Raji (cell line): ENCODE measurements around the gene ZNF454.

ENCODE experiments used
- POLR2A ChIP-seq: IDR thresholded peaks from 2 replicates; pipeline ENCODE4 v1.6.1; 2011; ENCODE audit warnings: low read depth, low read length, control low read depth; ENCODE audit not compliant: insufficient read depth

ZNF454 gene

GRCh38 chr5:178988436-178989220 is 47.6 kb downstream of the ZNF454 start:
- TF ChIP-seq POLR2A, result no peak

- no peak for TF ChIP-seq POLR2A
These were observed 48.3 kb downstream of the ZNF454 start for GRCh38 chr5:178989311-178989710.

- TF ChIP-seq POLR2A, result no peak
These were observed 49.5 kb downstream of the ZNF454 start for GRCh38 chr5:178990491-178990890.

- TF ChIP-seq POLR2A, result no peak
These were observed 50.5 kb downstream of the ZNF454 start for GRCh38 chr5:178991190-178992145.

- no peak for TF ChIP-seq POLR2A
These were observed 51.4 kb downstream of the ZNF454 start for GRCh38 chr5:178992291-178992895.

- no peak for TF ChIP-seq POLR2A
These were observed 52.3 kb downstream of the ZNF454 start for GRCh38 chr5:178993236-178993765.

- no peak for TF ChIP-seq POLR2A
These were observed 53.1 kb downstream of the ZNF454 start for GRCh38 chr5:178993955-178994579.

GRCh38 chr5:178994580-178995340 is 53.8 kb downstream of the ZNF454 start, which contains the start of gene GRM6:
TSS of gene GRM6 (minus strand) at chr5:178995320. CDS start at chr5:178994944, 376 bp downstream.
- no peak for TF ChIP-seq POLR2A

GRCh38 chr5:178995341-178995690 is 54.3 kb downstream of the ZNF454 start:
- TF ChIP-seq POLR2A, result no peak

- no peak for TF ChIP-seq POLR2A
These were observed 55.2 kb downstream of the ZNF454 start for GRCh38 chr5:178996156-178996555.

- no peak for TF ChIP-seq POLR2A
These were observed 56.2 kb downstream of the ZNF454 start for GRCh38 chr5:178997191-178997590.

GRCh38 chr5:178998441-178998840 is 57.4 kb downstream of the ZNF454 start:
- TF ChIP-seq POLR2A, result no peak

GRCh38 chr5:179006564-179006963 is 65.6 kb downstream of the ZNF454 start:
- TF ChIP-seq POLR2A, result no peak

GRCh38 chr5:179008667-179009066 is 67.7 kb downstream of the ZNF454 start:
- TF ChIP-seq POLR2A, result no peak
